HEK293 (cell line): ENCODE results near the gene TBX1.

Experiments used
- CTCF ChIP-seq: fragments of 450-650 bp; formaldehyde crosslinking; IDR thresholded peaks from 2 replicates; pipeline ENCODE4 v1.5.1; 2016; ENCODE audit warnings: missing biosample characterization, missing genetic modification characterization
- ZNF350 ChIP-seq: fragments of 450-650 bp; formaldehyde crosslinking; IDR thresholded peaks from 2 replicates; pipeline ENCODE4 v1.5.0; 2017; ENCODE audit warnings: missing biosample characterization, mild to moderate bottlenecking, missing genetic modification characterization

- TF ChIP-seq CTCF (tag by site-specific recombination) (no peak), ZNF350 (tag by site-specific recombination) (no peak)
Observed at GRCh38 chr22:19734837-19735382, 25.7 kb upstream of the TBX1 start.
